Panc1 (cell line): ENCODE data around the gene LILRA2. TPM values are rescaled to one million over a fixed set of nuclear protein-coding genes. Genes with fewer than 3 reads are reported as not detected.
"Not testable (repeated sequence)": the region's sequence is repeated elsewhere in the genome, so short reads cannot be mapped to it uniquely, and the experiment has no call there.

Source experiments
- ATAC-seq: fragments of 200-7000 bp; cut with Tn5 transposase; 2 replicates; pipeline ENCODE4 v1.9.1; 2020; ENCODE audit warnings: mild to moderate bottlenecking, moderate library complexity
- BruUV-seq: library from RNA; stranded (reverse); fragments of 400-500 nt; replicated peaks from 2 replicates; lab custom pipeline; 2021; lab: Mats Ljungman, UMichigan
- CTCF ChIA-PET: fragments of 300-600 bp; sonication (Branson Sonifier 250); formaldehyde crosslinking; loops from one replicate; lab custom pipeline; 2022; ENCODE audit warnings: antibody characterized with exemption; lab: Charles Lee
- POLR2A ChIA-PET: fragments of 300-600 bp; sonication (Branson Sonifier 250); formaldehyde crosslinking; loops from one replicate; lab custom pipeline; 2022; ENCODE audit warnings: antibody characterized with exemption; lab: Charles Lee
- DNase-seq: peaks from one replicate; pipeline ENCODE4 v3.0.0-alpha.2; 2010; ENCODE audit warnings: low read depth, low spot score
- H3K27ac ChIP-seq: 2 replicates; pipeline ENCODE4 v1.5.1; 2011; ENCODE audit warnings: mild to moderate bottlenecking, low read length, inconsistent platforms
- H3K27me3 ChIP-seq: fragments of 200-500 bp; sonication (Bioruptor generic); 2 replicates; pipeline ENCODE4 v1.6.0; 2014; ENCODE audit warnings: low read length, inconsistent platforms; ENCODE audit not compliant: control insufficient read depth, insufficient read depth
- H3K36me3 ChIP-seq: fragments of 200-500 bp; sonication (Bioruptor generic); 2 replicates; pipeline ENCODE4 v1.5.1; 2014; ENCODE audit warnings: inconsistent platforms, mild to moderate bottlenecking, low read length, moderate library complexity; ENCODE audit not compliant: control insufficient read depth, insufficient read depth
- H3K4me1 ChIP-seq: 2 replicates; pipeline ENCODE4 v1.5.1; 2011; ENCODE audit warnings: inconsistent platforms, mild to moderate bottlenecking, low read length, moderate library complexity; ENCODE audit not compliant: control insufficient read depth, insufficient read depth
- H3K4me3 ChIP-seq, 2 experiments: 2 replicates each; pipeline ENCODE4 v1.5.1; 2011 to 2012; ENCODE audit warnings: low read depth in 2 of 2, low read length in 2 of 2, mild to moderate bottlenecking in 2 of 2, inconsistent platforms in 1 of 2, moderate library complexity in 1 of 2
- H3K9me3 ChIP-seq: fragments of 200-500 bp; sonication (Bioruptor generic); 2 replicates; pipeline ENCODE4 v1.5.1; 2014; ENCODE audit warnings: low read depth, mild to moderate bottlenecking, inconsistent platforms, low read length, moderate library complexity; ENCODE audit not compliant: control insufficient read depth, insufficient read depth
- CTCF ChIP-seq: fragments of 450-650 bp; IDR thresholded peaks from 2 replicates; pipeline ENCODE4 v1.5.1; 2017; ENCODE audit warnings: mild to moderate bottlenecking
- POLR2AphosphoS5 ChIP-seq: IDR thresholded peaks from 2 replicates; pipeline ENCODE4 v1.6.1; 2012; ENCODE audit warnings: mild to moderate bottlenecking, low read depth, low read length, moderate library complexity
- REST ChIP-seq, 2 experiments: IDR thresholded peaks; 2 replicates each; pipeline ENCODE4 v1.6.1; 2011 to 2012; ENCODE audit warnings: low read depth in 2 of 2, control low read depth in 1 of 2, low read length in 1 of 2, mild to moderate bottlenecking in 1 of 2, moderate library complexity in 1 of 2; ENCODE audit not compliant: insufficient read depth in 1 of 2
- SIN3A ChIP-seq: IDR thresholded peaks from 2 replicates; pipeline ENCODE4 v1.6.1; 2012; ENCODE audit warnings: low read depth, mild to moderate bottlenecking, low read length, moderate library complexity, borderline replicate concordance; ENCODE audit not compliant: insufficient read depth
- TCF7L2 ChIP-seq: IDR thresholded peaks from 2 replicates; pipeline ENCODE4 v1.6.1; 2011; ENCODE audit warnings: mild to moderate bottlenecking, low read depth, low read length, inconsistent platforms
- in situ Hi-C: cut with HindIII; loops from 2 replicates; pipeline ENCODE4 v1.10.0; 2016; ENCODE audit warnings: low sequenced_read_pairs, low pct_unique_long_range_greater_than_20kb
- intact Hi-C: fragments of 100-400 bp; cut with micrococcal nuclease; formaldehyde crosslinking; loops from one replicate; pipeline ENCODE4 v1.10.0; 2022; ENCODE audit not compliant: unreplicated experiment
- total RNA-seq: library from RNA; stranded (reverse); gene quantifications from one replicate; pipeline ENCODE4 v1.2.1, GENCODE V29; 2021; ENCODE audit not compliant: unreplicated experiment

LILRA2 gene
- total RNA-seq, 1 experiment from 2014 or later: not detected

- CTCF ChIA-PET: no interaction called here
Observed at GRCh38 chr19:54633401-54633800, 59.8 kb downstream of the LILRA2 start.

GRCh38 chr19:54636081-54636480 lies 62.5 kb downstream of the LILRA2 start:
- H3K4me1 ChIP-seq, in situ Hi-C loops, H3K27me3 ChIP-seq, H3K36me3 ChIP-seq, ATAC-seq, intact Hi-C loops, DNase-seq, BruUV-seq, H3K9me3 ChIP-seq, H3K27ac ChIP-seq, H3K4me3 ChIP-seq, CTCF ChIA-PET: not testable (repeated sequence)
- POLR2A ChIA-PET: interaction anchor here (0.5 kb wide), 1 partner anchor 16 kb away, joined by 3 read pairs; no protein-coding TSS in a partner anchor

More at GRCh38 chr19:54633401-54633800, 59.8 kb downstream of the LILRA2 start:
- H3K27me3 ChIP-seq: peaks cover 4% of the 10 kb centered on the region; the same call in 1 of the 2 replicates
- no peak for ATAC-seq
- no peak overlapping the region for H3K27ac ChIP-seq
- DNase-seq: no peak
- no TSS peak for BruUV-seq
- H3K9me3 ChIP-seq: no peaks in the 10 kb centered on the region
- TF ChIP-seq SIN3A: no peak
- no peak for TF ChIP-seq POLR2AphosphoS5
- TF ChIP-seq REST (IDR thresholded peaks at IDR 0.05; ENCODE audit: insufficient read depth in 1 of 2, low read depth in 2 of 2, low read length in 1 of 2): no peak
- TF ChIP-seq TCF7L2: no peak
- TF ChIP-seq CTCF: no peak
- POLR2A ChIA-PET: interaction anchor here (0.5 kb wide), 1 partner anchor 279 kb away, joined by 3 read pairs; no protein-coding TSS in a partner anchor
- no peaks in the 10 kb centered on the region for H3K4me1 ChIP-seq
- in situ Hi-C loops (no loop called here), intact Hi-C loops (loop anchor here (5.0 kb wide), 1 partner anchor 336 kb away; no protein-coding TSS in a partner anchor)
- no peak overlapping the region for H3K4me3 ChIP-seq
- no peaks in the 10 kb centered on the region for H3K36me3 ChIP-seq

- peaks cover 3% of the 10 kb centered on the region; the same call in 1 of the 2 replicates for H3K27me3 ChIP-seq
- CTCF ChIA-PET: no interaction called here
- ATAC-seq: no peak
Observed at GRCh38 chr19:54638683-54639082, 65.1 kb downstream of the LILRA2 start.

More at GRCh38 chr19:54638683-54639082, 65.1 kb downstream of the LILRA2 start:
- intact Hi-C loops (no loop called here), in situ Hi-C loops (no loop called here)
- Histone ChIP-seq H3K4me1 (no peaks in the 10 kb centered on the region), H3K27ac (no peak overlapping the region), H3K36me3 (no peaks in the 10 kb centered on the region), H3K9me3 (no peaks in the 10 kb centered on the region), H3K4me3 (no peak overlapping the region)
- POLR2A ChIA-PET: no interaction called here
- DNase-seq: no peak
- TF ChIP-seq REST (IDR thresholded peaks at IDR 0.05; ENCODE audit: insufficient read depth in 1 of 2, low read depth in 2 of 2, low read length in 1 of 2): no peak
- TF ChIP-seq CTCF: no peak
- no peak for TF ChIP-seq SIN3A
- no peak for TF ChIP-seq POLR2AphosphoS5
- TF ChIP-seq TCF7L2: no peak
- BruUV-seq: no TSS peak
